Choroid plexus epithelial cell (primary cell): ENCODE data around the gene FAM120AOS.

Experiments
- DNase-seq: peaks from one replicate; pipeline ENCODE4 v3.0.0-alpha.2; 2010; ENCODE audit warnings: low read depth
- H3K4me3 ChIP-seq: 2 replicates; pipeline ENCODE4 v1.5.1; 2011; ENCODE audit warnings: low read depth, mild to moderate bottlenecking, control low read depth, low read length, moderate library complexity
- TF ChIP-seq, protein P1 (sequence below): conservative IDR thresholded peaks from 2 replicates; pipeline ENCODE4 v1.5.1; 2011; ENCODE audit warnings: low read depth, mild to moderate bottlenecking, control low read depth, inconsistent platforms, low read length, moderate library complexity

FAM120AOS gene

DNA sequence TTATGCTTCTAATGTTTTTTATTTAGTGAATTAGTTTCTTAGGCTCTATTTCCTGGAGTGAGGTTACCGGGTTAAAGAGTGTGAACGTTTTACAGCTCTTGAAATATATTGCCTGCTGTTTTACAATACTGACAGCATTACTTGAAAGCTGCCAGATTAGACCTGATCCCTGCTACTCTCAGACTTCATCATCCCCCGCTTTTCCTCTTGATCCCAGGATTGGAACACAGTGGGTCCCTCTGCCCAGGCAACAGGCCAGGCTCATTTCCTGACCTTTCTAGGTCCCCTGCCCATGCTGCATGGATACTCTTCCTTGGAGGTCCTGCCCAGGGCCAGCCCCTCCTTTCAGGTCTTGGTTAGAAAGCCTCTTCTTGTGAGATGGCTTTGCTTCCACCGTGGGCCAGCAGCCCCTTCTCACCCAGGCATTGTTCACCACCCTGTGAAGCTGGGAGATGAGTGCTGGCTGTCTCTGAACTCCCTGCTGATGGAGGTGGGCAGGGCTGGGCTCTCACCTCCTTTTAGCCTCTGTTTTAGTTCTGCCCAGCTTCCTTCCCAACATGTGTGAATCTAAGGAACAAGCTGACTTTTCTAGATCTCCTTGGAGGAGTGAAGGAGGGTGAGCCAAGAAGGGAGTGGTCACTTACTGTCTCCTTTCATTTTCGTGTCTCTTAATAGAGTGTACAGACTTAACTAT is 15.5 kb upstream of the FAM120AOS start:
- TF ChIP-seq, protein P1, sequence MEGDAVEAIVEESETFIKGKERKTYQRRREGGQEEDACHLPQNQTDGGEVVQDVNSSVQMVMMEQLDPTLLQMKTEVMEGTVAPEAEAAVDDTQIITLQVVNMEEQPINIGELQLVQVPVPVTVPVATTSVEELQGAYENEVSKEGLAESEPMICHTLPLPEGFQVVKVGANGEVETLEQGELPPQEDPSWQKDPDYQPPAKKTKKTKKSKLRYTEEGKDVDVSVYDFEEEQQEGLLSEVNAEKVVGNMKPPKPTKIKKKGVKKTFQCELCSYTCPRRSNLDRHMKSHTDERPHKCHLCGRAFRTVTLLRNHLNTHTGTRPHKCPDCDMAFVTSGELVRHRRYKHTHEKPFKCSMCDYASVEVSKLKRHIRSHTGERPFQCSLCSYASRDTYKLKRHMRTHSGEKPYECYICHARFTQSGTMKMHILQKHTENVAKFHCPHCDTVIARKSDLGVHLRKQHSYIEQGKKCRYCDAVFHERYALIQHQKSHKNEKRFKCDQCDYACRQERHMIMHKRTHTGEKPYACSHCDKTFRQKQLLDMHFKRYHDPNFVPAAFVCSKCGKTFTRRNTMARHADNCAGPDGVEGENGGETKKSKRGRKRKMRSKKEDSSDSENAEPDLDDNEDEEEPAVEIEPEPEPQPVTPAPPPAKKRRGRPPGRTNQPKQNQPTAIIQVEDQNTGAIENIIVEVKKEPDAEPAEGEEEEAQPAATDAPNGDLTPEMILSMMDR: no peak
- DNase-seq: peak; percentile 73
- no peak overlapping the region for H3K4me3 ChIP-seq

DNA sequence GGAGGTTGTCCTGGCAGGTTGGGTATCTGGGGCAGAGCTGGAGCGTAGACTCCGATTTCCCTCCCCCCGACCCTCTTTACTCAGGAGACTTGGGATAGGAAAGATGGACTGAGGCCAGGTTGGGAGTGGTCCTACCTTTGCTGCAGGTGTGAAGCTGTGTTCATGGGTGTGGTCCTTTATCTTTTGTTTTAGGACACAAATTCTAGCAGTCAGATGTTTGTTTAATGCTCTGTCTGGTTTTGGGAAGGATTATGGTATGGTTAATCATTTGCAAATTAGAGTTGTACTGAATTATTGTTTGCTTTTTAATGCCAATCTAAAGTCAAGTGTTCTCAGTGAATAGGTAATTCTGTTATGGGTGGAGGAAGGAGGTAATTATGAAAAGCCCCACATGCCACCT is 14.1 kb upstream of the FAM120AOS start:
- H3K4me3 ChIP-seq: no peak overlapping the region
- TF ChIP-seq, protein P1: no peak
- DNase-seq: no peak

DNA sequence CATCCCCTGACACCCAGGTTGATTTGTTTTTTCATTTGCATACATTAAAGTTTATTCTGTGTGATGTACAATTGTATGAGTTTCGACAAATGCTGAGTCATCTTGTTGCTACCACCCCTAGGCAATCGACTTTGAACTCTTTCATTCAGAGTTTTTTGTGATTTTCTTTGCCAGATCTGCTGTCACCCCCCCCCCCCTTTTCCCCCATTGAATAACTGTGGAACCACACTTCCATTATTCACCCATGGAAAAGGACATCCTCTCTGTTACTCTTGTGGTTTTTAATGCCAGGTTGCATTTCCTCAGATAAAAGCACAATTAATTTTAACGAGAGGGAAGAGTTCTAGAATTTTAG is 13.7 kb upstream of the FAM120AOS start:
- TF ChIP-seq, protein P1: no peak
- H3K4me3 ChIP-seq: no peak overlapping the region
- DNase-seq: no peak

DNA sequence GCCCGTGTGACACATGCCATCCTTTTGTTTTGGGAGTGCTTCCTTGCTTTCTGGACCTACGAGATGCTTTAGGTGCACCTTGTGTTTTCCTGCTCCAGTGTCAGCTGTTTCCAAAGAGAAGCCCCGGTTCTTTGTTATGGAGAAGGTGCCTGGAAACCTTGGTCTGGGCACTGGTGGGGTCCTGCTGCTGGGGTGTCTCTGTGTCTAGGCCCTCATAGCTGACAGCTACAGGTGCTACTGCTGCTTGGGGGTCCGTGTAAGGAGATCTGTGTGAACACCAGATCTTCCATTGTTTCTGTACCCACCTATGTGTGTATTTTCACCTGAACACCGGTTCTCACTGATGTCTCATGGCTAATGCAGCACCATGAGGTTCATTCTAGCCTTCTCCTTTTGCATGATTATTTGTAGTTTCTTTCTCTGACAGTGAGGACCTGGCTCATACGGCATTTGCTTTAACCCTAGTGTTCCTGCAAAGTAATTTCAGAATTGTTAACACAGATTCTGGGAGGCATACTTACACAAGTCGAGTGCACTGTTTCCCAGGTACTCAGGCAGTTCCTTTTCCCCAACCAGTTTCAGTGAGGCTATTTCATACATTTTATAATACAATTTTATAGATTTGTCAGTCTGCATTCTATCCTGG is 13.2 kb upstream of the FAM120AOS start:
- no peak for DNase-seq
- no peak overlapping the region for H3K4me3 ChIP-seq
- TF ChIP-seq, protein P1: no peak

DNA sequence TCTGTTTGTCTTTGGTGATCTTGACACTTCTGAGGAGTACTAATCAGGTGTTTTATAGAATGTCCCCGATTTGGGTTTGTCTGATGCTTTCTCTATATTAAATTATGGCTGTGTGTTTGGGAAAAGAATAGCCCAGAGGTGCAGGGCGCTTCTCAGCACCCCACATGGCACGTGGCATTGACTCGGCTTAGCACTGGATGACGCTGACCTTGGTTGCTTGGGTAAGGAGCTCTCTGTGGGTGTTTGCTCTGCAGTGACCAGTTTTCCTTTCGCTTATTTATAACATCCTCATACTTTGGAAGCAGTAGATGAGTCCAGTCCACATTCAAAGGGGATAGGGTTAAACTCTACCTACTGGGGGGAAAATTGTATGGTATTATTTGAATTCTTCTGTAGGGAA is 12.5 kb upstream of the FAM120AOS start:
- TF ChIP-seq, protein P1: no peak
- no peak overlapping the region for H3K4me3 ChIP-seq
- DNase-seq: no peak

DNA sequence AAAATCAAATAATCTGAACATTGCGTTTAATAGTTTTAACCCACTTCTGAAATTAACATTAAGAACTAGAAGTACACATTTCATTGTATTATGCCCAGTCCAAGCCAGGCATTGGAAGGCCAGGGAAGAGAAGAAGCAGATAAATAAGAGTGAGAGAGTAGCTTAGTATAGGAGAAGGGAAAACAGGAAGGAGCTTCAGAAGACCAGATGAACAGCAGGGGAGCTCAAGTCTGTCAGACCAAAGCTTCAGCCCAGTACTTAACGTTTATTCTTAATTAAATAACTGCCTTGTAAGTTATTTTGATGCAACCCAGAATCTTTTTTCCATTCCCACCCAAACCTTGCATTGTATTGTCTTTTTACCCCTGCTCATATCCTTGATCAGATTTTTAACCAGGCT is 11.5 kb upstream of the FAM120AOS start:
- DNase-seq: peak; percentile 74
- H3K4me3 ChIP-seq: no peak overlapping the region

DNA sequence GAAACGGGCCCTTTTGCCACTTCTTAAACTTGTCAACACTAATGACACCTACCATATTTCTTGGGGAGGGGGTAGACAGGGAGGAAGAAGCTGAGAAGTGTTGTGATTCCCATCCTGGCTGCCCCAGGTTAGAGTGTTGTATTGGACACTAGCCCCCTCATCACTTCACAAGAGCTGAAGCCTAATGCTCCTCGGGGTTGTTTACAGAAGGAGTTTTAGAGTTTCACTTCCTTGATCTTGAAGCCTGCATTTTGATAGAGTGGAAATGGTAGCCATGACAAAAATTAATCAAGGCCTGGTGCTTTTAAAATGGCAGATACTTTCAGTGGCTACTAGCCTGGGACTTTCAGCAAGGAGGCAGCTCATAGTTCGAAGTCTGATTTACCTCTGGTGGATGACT is 11.0 kb upstream of the FAM120AOS start:
- TF ChIP-seq, protein P1: no peak
- no peak overlapping the region for H3K4me3 ChIP-seq
- no peak for DNase-seq

More for the DNA sequence above, 11.5 kb upstream of the FAM120AOS start:
- TF ChIP-seq, protein P1: peak; percentile 30
